RWPE1 (cell line): ENCODE results near the gene PNMA8C.
"Not testable (repeated sequence)": the region's sequence is repeated elsewhere in the genome, so short reads cannot be mapped to it uniquely, and the experiment has no call there.

Source experiments
- CTCF ChIA-PET: fragments of 350-600 bp; sonication (Branson Sonifier 250); formaldehyde crosslinking; extraction: SDS; loops from one replicate; lab custom pipeline; 2021; lab: Yijun Ruan, JAX
- POLR2A ChIA-PET: fragments of 400-600 bp; formaldehyde crosslinking; extraction: SDS; loops from one replicate; lab custom pipeline; 2020; ENCODE audit warnings: antibody characterized with exemption; ENCODE audit not compliant: low non-redundant PET; lab: Yijun Ruan, JAX
- DNase-seq: peaks from one replicate; pipeline ENCODE4 v3.0.0; 2012; ENCODE audit warnings: low spot score
- H3K27ac ChIP-seq: fragments of 450-650 bp; 2 replicates; pipeline ENCODE4 v1.5.1; 2017
- CTCF ChIP-seq: fragments of 450-650 bp; conservative IDR thresholded peaks from 2 replicates; pipeline ENCODE4 v1.5.1; 2017; ENCODE audit warnings: low read depth, mild to moderate bottlenecking

The PNMA8C gene

GRCh38 chr19:46404055-46404752 is 24.5 kb downstream of the PNMA8C start:
- POLR2A ChIA-PET, result no interaction called here
- no peak for DNase-seq
- 0 out of 2 replicates have a peak, but pooled peaks have one; percentile 15 for TF ChIP-seq CTCF
- CTCF ChIA-PET, result interaction anchor here (0.7 to 1.8 kb wide), 2 partner anchors 8 to 84 kb away, joined by 3 to 6 read pairs; no protein-coding TSS in a partner anchor
- H3K27ac ChIP-seq, result no peak overlapping the region

- no peak overlapping the region for H3K27ac ChIP-seq
- DNase-seq, result no peak
- TF ChIP-seq CTCF, result no peak
- ChIA-PET CTCF (interaction anchor here (0.9 kb wide), 1 partner anchor 80 kb away, joined by 4 read pairs; no protein-coding TSS in a partner anchor), POLR2A (no interaction called here)
These were observed 26.0 kb downstream of the PNMA8C start for GRCh38 chr19:46402725-46403124.

GRCh38 chr19:46397801-46398479 is 30.8 kb downstream of the PNMA8C start:
- POLR2A ChIA-PET, H3K27ac ChIP-seq, DNase-seq: not testable (repeated sequence)
- CTCF ChIA-PET, result interaction anchor here (0.6 to 3.4 kb wide), 4 partner anchors 63 to 115 kb away, joined by 3 to 38 read pairs (median 4); no protein-coding TSS in a partner anchor

- H3K27ac ChIP-seq, result peak overlapping the region; percentile 27; the same call in 1 of the 2 replicates
- ChIA-PET CTCF (interaction anchor here (0.6 to 1.6 kb wide), 4 partner anchors 27 to 279 kb away, joined by 3 to 4 read pairs (median 3); no protein-coding TSS in a partner anchor), POLR2A (no interaction called here)
- no peak for DNase-seq
- TF ChIP-seq CTCF, result no peak
These were observed 34.3 kb downstream of the PNMA8C start for GRCh38 chr19:46394402-46394797.

- CTCF ChIA-PET, result interaction anchor here (0.6 kb wide), 1 partner anchor 187 kb away, joined by 3 read pairs; no protein-coding TSS in a partner anchor
- DNase-seq, result no peak
- no peak for TF ChIP-seq CTCF
- H3K27ac ChIP-seq, result peak overlapping the region; percentile 27
- POLR2A ChIA-PET, result interaction anchor here (0.5 kb wide), 1 partner anchor 207 kb away, joined by 4 read pairs; no protein-coding TSS in a partner anchor
These were observed 35.0 kb downstream of the PNMA8C start for GRCh38 chr19:46393456-46394401.

- ChIA-PET CTCF (interaction anchor here (1.1 kb wide), 1 partner anchor 111 kb away, joined by 3 read pairs; no protein-coding TSS in a partner anchor), POLR2A (no interaction called here)
- DNase-seq, result no peak
- H3K27ac ChIP-seq, result peak overlapping the region; percentile 58
- no peak for TF ChIP-seq CTCF
These were observed 35.9 kb downstream of the PNMA8C start for GRCh38 chr19:46392837-46393236.
